BE2C (cell line): ENCODE measurements around the gene OR5H14. TPM values are rescaled to one million over a fixed set of nuclear protein-coding genes. Genes with fewer than 3 reads are reported as not detected.

ENCODE experiments used
- DNase-seq: peaks from one replicate; pipeline ENCODE4 v3.0.0-alpha.2; 2020
- H3K27me3 ChIP-seq: fragments of 250-450 bp; sonication (Bioruptor Pico); 2 replicates; pipeline ENCODE4 v1.5.1; 2020; ENCODE audit warnings: mild to moderate bottlenecking
- H3K36me3 ChIP-seq: fragments of 250-450 bp; sonication (Bioruptor Pico); 2 replicates; pipeline ENCODE4 v1.5.1; 2020; ENCODE audit warnings: mild to moderate bottlenecking
- H3K4me1 ChIP-seq: fragments of 250-450 bp; sonication (Bioruptor Pico); 2 replicates; pipeline ENCODE4 v1.5.1; 2020
- H3K4me3 ChIP-seq: 2 replicates; pipeline ENCODE4 v1.5.1; 2011; ENCODE audit warnings: low read depth, low read length
- H3K9me3 ChIP-seq: fragments of 250-450 bp; sonication (Bioruptor Pico); 2 replicates; pipeline ENCODE4 v1.5.1; 2020
- polyA plus RNA-seq: library from polyadenylated mRNA; unstranded; fragments of >200 nt; gene quantifications from one replicate; pipeline ENCODE4 v1.2.1, GENCODE V29; 2012; ENCODE audit warnings: low read depth, missing spikeins; ENCODE audit not compliant: insufficient read length, insufficient read depth
- TF ChIP-seq, protein P1 (sequence below): IDR thresholded peaks from 2 replicates; pipeline ENCODE4 v1.5.1; 2012; ENCODE audit warnings: mild to moderate bottlenecking, low read depth, low read length

Gene OR5H14
- not detected for polyA plus RNA-seq

DNA sequence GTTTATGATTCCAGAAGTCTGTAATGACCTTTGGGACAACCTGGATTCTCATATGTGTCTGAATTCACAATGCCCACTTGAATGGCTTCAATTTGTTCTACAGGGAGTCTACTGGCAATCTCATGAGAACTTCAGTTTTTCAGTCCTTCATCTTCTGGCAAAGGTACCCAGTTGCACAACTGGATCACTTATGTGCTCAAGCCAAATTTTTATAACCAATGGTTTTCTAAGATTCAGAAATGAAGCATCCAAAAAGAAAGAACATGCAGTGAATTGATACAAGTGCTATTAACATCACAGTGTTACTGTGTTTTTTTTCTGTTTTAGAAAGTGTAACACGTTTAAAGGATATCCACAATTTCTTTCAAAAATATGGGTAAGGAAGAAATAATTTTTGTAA lies at the start of gene OR5H14:
TSS of gene OR5H14 (plus strand) at position 301 of the 400 bp plus-strand sequence. CDS start 1,907 bp downstream, outside the sequence.
- H3K4me3 ChIP-seq: no peak within 1 kb of the TSS
- no peak for DNase-seq
- no peaks in the 10 kb centered on the region for H3K4me1 ChIP-seq
- TF ChIP-seq, protein P1, sequence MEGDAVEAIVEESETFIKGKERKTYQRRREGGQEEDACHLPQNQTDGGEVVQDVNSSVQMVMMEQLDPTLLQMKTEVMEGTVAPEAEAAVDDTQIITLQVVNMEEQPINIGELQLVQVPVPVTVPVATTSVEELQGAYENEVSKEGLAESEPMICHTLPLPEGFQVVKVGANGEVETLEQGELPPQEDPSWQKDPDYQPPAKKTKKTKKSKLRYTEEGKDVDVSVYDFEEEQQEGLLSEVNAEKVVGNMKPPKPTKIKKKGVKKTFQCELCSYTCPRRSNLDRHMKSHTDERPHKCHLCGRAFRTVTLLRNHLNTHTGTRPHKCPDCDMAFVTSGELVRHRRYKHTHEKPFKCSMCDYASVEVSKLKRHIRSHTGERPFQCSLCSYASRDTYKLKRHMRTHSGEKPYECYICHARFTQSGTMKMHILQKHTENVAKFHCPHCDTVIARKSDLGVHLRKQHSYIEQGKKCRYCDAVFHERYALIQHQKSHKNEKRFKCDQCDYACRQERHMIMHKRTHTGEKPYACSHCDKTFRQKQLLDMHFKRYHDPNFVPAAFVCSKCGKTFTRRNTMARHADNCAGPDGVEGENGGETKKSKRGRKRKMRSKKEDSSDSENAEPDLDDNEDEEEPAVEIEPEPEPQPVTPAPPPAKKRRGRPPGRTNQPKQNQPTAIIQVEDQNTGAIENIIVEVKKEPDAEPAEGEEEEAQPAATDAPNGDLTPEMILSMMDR: no peak
- H3K9me3 ChIP-seq: no peaks in the 10 kb centered on the region
- no peaks in the 10 kb centered on the region for H3K36me3 ChIP-seq
- H3K27me3 ChIP-seq: no peaks in the 10 kb centered on the region

DNA sequence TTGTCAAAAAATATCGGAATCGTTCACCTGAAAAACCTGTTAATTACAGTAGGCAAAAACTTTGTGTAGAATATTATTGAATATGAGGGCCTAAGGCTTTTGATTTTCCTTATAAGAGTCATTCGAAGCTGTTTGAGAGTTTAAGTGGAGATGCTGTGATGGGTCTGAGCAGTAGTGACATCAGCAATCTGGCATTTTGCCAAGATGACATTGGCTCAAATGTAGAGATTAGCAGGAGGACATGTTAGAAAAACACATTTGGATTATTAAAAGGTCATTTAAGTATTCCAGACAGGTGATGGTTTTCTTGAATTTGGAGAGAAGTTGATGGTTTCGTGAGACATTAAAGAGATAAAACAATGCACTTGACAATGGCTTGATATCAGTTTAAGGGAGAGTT lies 47.4 kb upstream of the OR5H14 start:
- TF ChIP-seq, protein P1: no peak
- no peaks in the 10 kb centered on the region for H3K36me3 ChIP-seq
- no peak overlapping the region for H3K4me3 ChIP-seq
- no peak for DNase-seq
- H3K4me1 ChIP-seq: no peaks in the 10 kb centered on the region
- H3K9me3 ChIP-seq: no peaks in the 10 kb centered on the region
- no peaks in the 10 kb centered on the region for H3K27me3 ChIP-seq

DNA sequence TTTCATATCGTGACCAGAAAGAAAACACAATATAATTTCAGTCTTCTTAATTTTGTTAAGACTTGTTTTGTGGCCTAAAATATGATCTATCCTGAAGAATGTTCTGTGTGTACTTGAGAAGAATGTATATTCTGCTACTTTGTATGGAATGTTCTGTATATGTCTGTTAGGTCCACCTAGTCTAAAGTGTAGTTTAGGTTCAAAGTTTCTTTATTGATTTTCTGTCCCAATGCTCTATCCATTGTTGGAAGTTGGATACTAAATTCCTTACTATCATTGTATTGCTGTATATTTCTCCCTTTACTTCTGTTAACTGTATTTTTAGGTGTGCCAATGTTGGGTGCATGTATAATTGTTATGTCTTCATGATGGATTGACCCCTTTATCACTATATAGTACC lies 39.1 kb upstream of the OR5H14 start:
- Histone ChIP-seq H3K4me3 (no peak overlapping the region), H3K36me3 (no peaks in the 10 kb centered on the region), H3K4me1 (no peaks in the 10 kb centered on the region), H3K9me3 (no peaks in the 10 kb centered on the region), H3K27me3 (no peaks in the 10 kb centered on the region)
- DNase-seq: no peak
- TF ChIP-seq, protein P1: no peak

DNA sequence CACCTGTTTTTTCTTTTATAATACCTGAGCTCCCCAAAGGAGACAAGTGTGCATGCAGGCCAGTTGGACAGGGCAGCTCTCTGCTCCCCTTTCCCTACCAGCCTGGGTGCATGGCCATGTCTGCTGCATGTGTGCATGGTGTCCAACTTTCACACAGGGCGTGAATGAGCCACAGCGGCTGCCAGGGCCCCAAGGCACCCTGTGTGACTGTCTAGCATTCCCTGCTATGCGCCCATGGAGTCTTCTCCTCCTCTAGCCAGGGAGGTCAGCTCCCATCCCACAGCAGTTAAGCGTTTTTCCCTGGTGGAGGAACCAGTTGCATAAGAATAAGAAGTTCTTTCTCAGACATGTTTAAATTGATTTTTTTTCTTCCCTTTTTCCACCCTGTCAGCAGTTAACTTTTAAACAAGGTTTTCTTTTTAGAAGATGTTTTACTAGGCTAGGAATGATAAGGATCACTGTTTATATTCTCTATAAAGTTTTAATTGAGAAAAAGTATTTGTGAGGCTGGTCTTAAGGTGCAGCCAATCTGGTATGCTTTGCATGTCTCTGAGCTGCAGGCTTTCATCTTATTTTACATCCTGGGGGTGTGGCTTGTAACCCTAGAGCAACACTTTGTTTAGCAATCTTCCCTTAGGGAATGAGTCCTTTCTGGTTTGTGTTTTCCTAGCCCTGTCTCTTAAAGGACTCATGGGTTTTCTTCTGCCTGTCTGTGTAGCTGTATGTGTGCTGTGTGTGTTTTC lies 37.3 kb upstream of the OR5H14 start:
- no peaks in the 10 kb centered on the region for H3K27me3 ChIP-seq
- no peaks in the 10 kb centered on the region for H3K4me1 ChIP-seq
- H3K4me3 ChIP-seq: no peak overlapping the region
- DNase-seq: no peak
- H3K9me3 ChIP-seq: no peaks in the 10 kb centered on the region
- H3K36me3 ChIP-seq: no peaks in the 10 kb centered on the region
- TF ChIP-seq, protein P1: no peak

DNA sequence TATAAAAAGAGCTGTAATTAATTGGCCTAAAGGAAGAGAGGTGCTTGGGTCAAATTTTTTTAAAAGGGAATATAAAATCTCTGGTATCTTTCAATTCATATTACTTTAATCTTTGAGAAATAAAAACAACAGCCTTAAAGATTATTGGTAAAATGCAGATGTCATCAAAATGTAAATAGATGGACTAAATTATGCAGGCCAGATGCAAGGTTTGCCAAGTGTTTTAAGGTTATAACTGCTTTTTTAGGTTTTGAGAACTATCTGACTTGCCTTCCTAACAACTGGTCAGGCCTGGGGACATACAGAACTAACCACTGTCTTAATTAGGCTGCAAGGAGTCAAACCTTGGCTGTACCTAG lies 36.8 kb upstream of the OR5H14 start:
- Histone ChIP-seq H3K27me3 (no peaks in the 10 kb centered on the region), H3K4me1 (no peaks in the 10 kb centered on the region), H3K4me3 (no peak overlapping the region), H3K36me3 (no peaks in the 10 kb centered on the region), H3K9me3 (no peaks in the 10 kb centered on the region)
- DNase-seq: no peak
- TF ChIP-seq, protein P1: no peak

DNA sequence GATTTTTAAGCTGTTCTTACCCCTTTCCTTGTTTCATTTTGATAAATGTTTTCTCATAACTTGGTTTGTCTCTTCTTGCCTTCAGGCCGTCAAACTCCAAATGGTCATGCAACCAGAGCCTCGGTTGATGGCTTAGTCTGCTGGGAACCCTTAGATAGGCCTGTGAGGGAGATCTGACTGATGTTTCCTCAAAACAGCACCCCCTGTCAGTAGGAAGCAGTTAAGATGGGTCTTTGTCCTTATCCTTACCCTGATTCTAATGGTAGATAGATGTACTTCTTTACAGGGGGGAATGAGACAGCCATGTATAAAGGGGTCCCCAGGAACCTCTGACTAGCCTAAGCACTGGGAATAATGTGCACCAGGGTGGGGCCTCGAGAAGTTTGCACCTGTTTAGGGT lies 33.0 kb upstream of the OR5H14 start:
- H3K4me3 ChIP-seq: no peak overlapping the region
- no peak for DNase-seq
- no peaks in the 10 kb centered on the region for H3K4me1 ChIP-seq
- H3K9me3 ChIP-seq: no peaks in the 10 kb centered on the region
- no peaks in the 10 kb centered on the region for H3K27me3 ChIP-seq
- TF ChIP-seq, protein P1: no peak
- no peaks in the 10 kb centered on the region for H3K36me3 ChIP-seq
